ENCODE data around the gene MRPS10.
"Not testable (repeated sequence)": the region's sequence is repeated elsewhere in the genome, so short reads cannot be mapped to it uniquely, and the experiment has no call there.

The MRPS10 gene

DNA sequence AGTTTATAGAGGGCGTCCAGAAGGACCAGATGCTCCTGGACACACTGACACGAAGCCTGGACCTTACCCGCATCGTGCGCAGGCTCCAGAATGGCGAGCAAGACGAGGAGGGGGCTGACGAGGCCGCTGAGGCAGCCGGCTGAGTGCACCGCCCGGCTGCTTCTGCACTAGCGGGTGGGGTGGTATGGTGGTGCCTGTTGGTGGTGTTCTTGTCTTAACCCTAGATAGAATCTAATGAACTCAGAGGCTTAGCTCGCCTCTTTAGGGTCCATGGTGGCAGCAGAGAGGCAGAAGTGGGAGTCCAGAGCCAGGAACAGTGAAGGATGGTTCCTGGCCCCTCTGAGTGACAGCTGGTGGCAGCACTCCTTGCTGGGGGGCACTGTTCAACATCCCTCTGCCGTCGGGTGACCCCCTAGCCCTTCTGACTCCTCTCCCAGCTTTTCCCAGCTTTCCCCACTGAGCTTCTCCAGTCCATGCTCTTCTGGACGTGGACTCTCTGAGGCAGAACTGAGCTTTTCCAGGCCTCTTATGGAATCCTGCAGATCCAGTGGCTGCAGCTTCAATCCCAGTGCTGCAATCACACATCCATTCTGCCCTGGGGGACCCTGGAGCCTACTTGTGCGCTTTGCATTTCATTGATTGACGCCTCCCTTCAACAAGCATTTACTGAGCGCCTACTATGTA lies 38.3 kb downstream of the MRPS10 start:
- in situ Hi-C loops (cut with MboI; ENCODE audit: low sequenced_read_pairs): no loop called here

DNA sequence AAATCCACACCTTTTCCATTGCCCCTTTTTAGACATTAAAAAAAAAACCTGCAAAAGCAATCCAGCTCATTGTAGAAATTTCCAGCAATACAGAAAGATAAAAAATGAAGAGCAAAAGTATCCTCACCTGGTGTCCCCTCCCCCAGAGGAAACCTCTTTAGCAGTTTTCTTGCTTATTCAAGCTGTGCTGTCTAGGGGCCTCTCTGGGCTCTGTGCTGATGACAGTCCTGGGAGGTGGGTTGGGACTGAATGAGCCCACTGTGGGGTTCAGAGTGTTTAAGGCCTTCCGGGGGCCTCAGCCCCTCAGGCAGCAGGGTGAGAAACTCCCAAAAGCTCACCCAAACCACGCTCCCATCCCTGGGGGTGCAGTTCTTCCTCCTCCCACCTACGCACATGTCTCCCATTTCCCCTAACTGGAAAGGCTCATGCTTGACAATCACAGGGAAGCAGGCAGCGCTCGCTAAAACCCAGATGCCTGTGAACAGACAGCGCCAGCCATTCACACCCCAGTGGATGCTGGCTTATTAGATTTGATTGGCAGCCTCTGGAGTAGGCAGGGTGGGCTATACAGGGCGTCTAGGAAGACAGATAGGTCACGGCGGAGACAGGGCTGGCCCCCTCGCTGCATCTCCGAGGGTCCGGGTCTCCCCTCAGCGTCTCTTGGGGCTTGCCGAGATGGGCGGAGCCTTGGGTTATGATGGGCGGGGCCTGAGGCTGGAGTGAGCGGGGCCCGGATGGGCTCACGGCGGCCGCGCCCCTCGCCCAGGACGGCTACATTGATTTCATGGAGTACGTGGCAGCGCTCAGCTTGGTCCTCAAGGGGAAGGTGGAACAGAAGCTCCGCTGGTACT lies 39.9 kb downstream of the MRPS10 start:
- in situ Hi-C loops (cut with MboI; ENCODE audit: low sequenced_read_pairs): no loop called here

DNA sequence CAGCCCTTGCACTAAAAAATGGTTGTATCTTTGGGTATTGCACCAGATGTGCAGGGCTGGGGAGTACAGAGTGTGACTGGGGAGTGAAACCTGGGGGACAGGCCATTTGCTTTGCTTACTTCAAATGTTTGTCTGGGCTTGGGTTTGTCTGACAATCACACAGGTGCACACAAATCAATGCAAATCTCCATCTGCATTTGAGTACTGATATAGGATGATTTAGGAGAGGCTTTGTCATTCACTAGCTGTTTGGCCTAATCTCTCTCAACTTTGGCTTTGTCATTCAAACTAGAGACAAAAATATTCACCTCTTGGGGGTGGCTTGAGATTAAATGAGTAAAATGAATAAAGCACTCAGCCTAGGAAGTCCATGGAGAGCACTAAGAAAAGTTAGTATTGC lies 40.7 kb downstream of the MRPS10 start:
- in situ Hi-C loops (cut with MboI; ENCODE audit: low sequenced_read_pairs): no loop called here

DNA sequence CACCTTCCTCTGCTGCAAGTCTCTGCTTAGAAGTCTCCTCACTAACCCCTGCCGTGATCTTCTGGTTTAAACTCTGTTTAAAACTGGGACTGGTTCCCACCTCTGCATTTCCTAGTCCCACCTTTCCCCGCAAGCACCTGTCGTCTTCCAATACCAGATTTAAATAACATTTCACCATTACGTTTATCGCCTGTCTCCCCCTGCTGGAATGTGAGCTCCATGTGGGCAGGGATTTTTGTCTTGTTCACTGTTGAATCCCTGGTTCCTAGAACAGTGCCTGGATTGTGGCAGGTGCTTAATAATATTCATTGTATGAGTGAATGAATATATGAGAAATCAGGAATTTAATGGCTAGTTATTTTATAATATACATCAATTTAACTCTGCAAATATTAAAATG lies 41.8 kb downstream of the MRPS10 start:
- in situ Hi-C loops (cut with MboI; ENCODE audit: low sequenced_read_pairs): no loop called here

DNA sequence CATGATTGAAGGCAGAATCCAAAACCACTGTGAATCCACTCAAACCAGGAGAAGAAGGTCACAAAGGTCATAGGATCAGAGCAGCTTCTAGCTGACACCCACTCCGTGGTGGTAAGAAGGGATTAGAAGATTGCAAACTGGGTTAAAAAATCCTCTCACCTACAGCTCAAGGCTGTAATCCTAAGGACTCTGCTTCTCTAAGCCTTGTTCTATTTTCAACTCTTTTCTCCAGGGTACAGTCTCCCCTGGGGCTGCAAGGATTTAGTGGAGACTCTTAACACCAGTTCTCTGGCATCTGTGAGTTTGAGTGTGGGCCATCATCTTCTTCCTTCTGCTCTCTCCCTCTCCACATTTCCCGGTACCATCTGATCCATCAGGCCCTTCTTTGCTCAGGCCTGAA lies 44.6 kb downstream of the MRPS10 start, which contains the start of gene GUCA1A:
GUCA1A (plus strand) TSS at position 264 of the 400 bp plus-strand sequence. CDS start 250 bp downstream, outside the sequence.
- in situ Hi-C loops (cut with MboI; ENCODE audit: low sequenced_read_pairs): no loop called here

DNA sequence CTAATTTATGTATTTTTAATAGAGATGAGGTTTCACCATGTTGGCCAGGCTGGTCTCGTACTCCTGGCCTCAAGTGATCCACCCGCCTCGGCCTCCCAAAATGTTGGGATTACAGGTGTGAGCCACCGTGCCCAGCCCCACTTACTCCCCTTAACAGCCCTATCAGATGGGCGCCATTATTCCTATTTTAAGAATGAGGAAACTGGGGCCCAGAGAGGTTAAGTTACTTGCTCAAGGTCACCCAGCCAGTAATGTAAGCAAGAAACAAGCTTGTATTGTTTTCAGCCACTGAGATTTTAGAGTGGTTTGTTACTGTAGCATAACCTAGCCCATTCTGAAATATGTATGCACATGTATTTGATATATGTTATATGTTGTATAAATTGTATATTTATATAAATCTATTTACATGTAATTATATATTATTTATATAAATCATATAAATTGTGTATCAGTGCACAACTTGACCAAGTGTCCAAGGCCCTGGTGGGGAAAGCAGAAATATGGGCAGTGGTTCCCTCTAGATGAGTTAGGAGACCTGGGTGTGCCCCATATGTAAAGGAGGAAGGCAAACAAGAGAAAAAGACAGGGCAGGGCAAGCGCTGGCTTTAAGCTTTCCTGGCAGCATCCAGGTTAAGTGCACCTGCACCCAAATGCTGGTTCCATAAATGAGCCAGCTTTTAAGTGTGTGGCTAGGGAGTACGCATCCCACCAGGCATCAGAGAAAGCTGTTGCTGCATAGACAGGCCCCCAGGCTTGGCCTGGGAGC lies 45.7 kb downstream of the MRPS10 start:
- in situ Hi-C loops (cut with MboI; ENCODE audit: low sequenced_read_pairs): no loop called here

DNA sequence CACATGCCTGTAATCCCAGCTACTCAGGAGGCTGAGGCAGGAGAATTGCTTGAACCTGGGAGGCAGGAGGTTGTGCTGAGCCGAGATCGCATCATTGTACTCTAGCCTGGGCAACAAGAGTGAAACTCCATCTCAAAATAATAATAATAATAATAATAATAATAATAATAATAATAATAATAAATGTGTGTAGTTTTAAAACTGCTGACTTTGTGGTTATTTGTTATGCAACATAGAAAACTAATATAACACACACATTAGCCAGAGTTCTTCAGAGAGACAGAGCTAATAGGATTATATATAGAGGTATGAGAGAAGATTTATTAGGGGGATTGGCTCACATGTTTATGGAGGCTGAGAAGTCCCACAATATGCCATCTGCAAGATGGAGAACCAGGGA lies 47.9 kb downstream of the MRPS10 start:
- in situ Hi-C loops (cut with MboI; ENCODE audit: low sequenced_read_pairs): not testable (repeated sequence)

DNA sequence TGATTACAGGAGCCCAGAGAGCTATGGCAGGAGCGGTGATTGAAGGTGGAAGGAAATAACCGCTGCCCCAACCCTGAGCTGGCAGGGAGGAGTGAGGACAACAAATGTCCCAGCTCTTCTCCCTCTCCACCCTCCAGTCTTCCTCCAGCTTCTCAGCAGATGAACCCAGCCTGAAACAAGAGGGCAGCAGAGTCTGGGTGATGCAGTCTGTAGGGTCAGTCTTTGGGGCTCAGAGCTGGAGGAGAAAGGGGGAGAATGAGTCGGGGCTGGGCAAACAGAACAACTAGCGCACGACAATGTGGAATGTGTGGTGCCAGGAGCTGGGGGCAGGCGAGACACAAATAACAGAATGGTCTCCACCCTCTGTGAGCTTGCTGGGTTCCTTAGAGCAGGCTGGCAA lies 49.0 kb downstream of the MRPS10 start:
- in situ Hi-C loops (cut with MboI; ENCODE audit: low sequenced_read_pairs): no loop called here

DNA sequence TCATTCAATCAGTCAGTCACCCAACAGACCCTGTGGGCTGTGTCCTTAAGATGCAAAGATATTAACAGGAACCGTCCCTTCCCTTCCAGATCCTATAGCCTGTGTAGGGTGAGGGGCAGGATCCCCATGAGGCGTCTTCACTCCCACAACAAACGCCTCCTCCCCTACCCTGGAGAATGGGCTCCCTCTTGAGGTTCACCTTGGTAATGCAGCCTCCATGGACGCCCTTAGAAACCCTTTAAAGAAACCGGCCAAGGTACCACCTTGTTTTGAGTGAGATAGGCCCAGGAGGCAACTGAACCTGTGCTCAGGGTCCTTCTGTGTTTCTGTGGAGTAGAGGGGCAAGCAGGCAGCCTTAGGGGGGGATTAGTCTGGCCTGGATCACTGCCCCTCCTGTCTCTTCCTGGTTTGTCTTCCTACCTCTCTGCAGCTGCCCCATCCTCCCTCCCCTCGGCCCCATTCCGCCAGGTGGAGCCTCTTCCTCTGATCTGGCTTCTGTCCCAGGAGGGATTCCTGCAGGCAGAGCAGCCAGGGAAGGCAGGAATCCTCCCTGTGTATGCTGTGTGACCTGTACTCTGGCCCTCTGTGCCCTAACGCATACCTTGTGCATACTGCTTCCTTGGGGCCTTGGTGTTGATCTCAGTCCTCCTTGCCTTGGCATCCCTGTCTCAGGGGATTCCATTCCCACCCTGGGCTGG lies 51.1 kb downstream of the MRPS10 start:
- in situ Hi-C loops (cut with MboI; ENCODE audit: low sequenced_read_pairs): no loop called here

DNA sequence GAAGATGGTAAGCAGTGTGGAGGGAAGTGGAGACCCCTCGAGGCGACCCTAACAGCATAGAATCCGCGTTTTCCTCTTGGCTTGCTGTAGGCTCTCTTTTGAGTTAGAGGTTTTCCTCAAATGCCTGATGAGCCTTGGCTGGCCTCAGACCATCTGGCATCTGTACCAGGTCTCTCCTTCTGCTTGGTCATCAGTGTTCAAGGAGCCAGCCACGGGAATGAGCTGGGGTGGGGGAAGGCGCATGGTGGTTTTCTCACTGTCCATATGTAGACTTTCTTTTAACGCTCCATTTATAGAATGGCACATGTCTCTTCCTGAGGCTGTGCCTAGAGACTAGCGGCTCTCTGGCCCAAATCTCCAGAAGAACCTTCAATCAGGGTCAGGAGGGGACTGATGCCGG lies 52.6 kb downstream of the MRPS10 start:
- in situ Hi-C loops (cut with MboI; ENCODE audit: low sequenced_read_pairs): no loop called here

DNA sequence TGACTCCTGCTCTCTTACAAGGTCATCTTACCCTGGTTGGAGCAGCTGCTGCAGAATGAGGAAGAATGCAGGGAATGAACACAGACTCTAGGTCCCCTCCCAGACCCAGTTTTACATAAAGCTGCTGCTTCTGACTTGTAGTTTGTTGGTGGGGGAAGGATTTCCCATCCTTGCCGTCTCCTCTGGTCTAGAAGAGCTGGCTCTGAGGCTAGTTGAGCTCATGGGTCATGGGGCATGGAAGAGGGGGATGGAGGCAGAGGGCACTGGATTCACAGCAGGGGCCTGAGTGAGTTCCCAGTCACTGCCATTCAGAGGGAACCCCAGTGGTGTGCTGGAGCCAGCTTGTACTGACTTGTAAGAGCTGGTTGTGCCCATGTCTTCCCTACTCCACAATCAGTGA lies 53.7 kb downstream of the MRPS10 start:
- in situ Hi-C loops (cut with MboI; ENCODE audit: low sequenced_read_pairs): no loop called here

DNA sequence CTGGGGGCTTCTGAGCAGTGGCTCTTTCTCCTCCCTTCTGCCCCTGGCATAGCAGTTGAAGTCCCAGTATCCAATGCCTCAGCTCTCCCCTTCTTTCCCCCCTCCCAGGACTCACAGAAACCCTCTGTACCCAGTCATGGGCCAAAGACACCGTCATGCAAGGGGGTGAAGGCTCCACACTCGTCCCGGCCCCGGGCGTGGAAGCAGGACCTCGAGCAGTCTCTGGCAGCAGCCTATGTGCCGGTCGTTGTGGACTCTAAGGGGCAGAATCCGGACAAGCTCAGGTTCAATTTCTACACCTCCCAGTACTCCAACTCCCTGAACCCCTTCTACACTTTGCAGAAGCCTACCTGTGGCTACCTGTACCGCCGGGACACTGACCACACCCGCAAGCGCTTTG lies 54.8 kb downstream of the MRPS10 start:
- in situ Hi-C loops (cut with MboI; ENCODE audit: low sequenced_read_pairs): no loop called here

DNA sequence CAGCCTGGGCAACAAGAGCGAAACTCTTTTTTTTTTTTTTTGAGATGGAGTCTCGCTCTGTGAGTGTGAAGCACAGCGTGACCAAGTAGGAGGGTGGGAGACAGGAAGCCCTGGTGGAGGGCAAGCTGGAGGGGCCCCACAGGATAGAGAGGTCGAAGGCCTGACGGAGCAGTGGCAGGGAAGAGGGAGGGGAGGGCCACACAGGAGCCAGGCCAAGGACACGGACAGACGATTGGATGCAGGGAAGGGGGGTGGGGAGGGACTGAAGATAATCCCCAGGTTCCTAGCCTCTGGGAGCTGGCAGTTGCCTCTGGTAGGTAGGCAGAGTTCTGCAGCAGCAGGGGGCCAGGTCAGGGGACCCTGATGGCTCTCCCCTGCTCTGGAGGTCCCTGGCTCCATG lies 55.3 kb downstream of the MRPS10 start:
- in situ Hi-C loops (cut with MboI; ENCODE audit: low sequenced_read_pairs): no loop called here

DNA sequence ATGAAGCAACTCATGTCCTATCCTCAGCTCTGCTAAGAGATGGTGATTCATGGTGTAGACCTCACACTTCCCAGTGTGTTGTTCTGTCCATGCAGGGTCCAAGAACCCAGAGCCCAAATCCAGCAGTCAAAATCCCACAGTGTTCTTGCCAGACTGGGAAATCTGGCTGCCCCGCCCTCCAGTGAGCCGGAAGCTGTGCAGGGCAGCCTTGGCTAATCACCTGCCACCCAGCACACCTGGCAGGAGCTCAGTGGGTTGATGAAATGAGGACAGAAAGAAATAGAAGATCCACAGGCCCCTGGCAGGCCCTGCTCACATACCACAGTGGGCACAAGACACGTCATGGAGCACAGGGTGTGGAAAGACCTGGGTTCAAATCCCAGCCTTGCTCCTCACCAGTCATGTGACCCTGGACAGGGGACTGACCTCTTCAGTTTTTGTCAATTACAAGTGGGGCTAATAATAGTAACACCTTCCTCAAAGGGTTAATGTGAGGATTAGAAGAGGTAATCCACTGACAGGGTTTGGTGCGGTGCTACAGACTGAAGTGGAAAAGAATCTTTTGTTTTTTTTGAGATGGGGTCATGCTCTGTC lies 58.1 kb downstream of the MRPS10 start:
- in situ Hi-C loops (cut with MboI; ENCODE audit: low sequenced_read_pairs): no loop called here

DNA sequence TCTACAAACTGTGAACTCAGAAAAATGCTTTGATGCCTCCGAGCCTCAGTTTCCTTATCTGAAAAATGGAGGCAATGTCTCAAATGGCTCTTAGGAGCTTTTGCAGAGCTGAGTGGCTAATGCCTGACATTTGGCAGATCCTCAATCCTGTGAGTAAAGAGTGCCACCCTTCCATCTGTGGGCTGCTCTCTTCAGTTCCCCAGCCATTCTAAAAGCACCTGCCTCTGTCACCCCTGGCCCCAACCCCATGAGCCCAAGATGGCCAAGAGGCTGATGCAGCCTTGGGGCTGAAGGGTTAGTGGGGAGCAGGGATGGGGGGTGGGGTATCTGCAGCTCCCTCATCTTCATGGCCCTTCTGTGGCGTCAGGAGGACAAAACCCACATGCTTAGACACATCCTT lies 59.0 kb downstream of the MRPS10 start:
- in situ Hi-C loops (cut with MboI; ENCODE audit: low sequenced_read_pairs): no loop called here

DNA sequence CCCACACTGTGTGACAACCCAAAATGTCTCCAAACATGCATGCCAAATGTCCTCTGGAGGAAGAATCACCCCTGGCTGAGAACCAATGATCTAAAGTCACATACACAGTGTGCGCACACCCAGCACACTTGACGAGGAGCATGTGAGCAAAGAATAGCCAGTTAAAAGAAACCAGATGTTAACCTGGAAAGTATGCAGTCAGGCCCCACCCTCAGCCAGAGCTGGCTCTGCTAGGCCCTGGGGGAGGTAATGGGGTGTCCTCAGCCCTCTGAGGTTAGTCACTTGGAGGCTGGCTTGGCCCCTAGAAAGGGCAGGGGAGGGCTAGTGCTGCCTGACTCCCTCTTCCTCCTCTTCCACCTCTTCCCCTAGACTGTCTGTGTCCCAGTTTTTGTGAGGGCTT lies 59.6 kb downstream of the MRPS10 start:
- in situ Hi-C loops (cut with MboI; ENCODE audit: low sequenced_read_pairs): no loop called here
